ENCODE data around the gene EMC1.

DNA sequence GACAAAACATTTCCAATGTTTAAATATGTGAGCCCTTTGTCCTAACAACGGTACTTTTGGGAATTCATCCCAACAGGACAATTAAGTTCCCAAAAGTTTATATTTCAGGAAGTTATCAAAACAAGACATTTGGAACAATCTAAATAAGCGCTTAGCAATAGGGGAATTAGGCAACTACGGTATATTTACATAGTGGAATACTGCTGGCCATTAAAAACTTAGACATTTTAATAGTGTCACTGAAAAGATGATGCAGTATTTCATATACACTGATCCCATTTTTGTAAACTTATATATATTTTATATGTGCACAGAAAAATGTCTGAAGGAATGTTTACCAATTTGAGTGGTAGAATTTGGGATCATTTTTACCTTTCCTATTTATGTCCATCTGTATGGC is 62.1 kb downstream of the EMC1 start:
- TF ChIP-seq, protein P1, sequence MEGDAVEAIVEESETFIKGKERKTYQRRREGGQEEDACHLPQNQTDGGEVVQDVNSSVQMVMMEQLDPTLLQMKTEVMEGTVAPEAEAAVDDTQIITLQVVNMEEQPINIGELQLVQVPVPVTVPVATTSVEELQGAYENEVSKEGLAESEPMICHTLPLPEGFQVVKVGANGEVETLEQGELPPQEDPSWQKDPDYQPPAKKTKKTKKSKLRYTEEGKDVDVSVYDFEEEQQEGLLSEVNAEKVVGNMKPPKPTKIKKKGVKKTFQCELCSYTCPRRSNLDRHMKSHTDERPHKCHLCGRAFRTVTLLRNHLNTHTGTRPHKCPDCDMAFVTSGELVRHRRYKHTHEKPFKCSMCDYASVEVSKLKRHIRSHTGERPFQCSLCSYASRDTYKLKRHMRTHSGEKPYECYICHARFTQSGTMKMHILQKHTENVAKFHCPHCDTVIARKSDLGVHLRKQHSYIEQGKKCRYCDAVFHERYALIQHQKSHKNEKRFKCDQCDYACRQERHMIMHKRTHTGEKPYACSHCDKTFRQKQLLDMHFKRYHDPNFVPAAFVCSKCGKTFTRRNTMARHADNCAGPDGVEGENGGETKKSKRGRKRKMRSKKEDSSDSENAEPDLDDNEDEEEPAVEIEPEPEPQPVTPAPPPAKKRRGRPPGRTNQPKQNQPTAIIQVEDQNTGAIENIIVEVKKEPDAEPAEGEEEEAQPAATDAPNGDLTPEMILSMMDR (IDR thresholded peaks at IDR 0.05; ENCODE audit: poor library complexity, severe bottlenecking): no peak
- no peak for TF ChIP-seq EP300 (conservative IDR thresholded peaks at IDR 0.05; ENCODE audit: poor library complexity, severe bottlenecking)
- TF ChIP-seq EZH2 (IDR thresholded peaks at IDR 0.05; ENCODE audit: borderline replicate concordance, insufficient read depth, low read length, poor library complexity, severe bottlenecking): no peak
- TF ChIP-seq POLR2AphosphoS5 (IDR thresholded peaks at IDR 0.05): no peak

Measured in neural cell (in vitro differentiated cells).